NCI-H82 (cell line): ENCODE data around the gene BARD1.
"Not testable (repeated sequence)": the region's sequence is repeated elsewhere in the genome, so short reads cannot be mapped to it uniquely, and the experiment has no call there.

ENCODE experiments used
- DNase-seq: peaks from one replicate; lab custom pipeline; 2025; lab: John Stamatoyannopoulos, UW

BARD1 gene

GRCh38 chr2:214808981-214809750 lies at the start of gene BARD1:
TSS of gene BARD1 (minus strand) at chr2:214809683. CDS start at chr2:214809569, 114 bp downstream.
- peak; percentile 73 for DNase-seq

GRCh38 chr2:214856137-214856536 lies 46.7 kb upstream of the BARD1 start:
- no peak for DNase-seq

- DNase-seq = no peak
These were observed 44.4 kb upstream of the BARD1 start for GRCh38 chr2:214853906-214854305.

- no peak for DNase-seq
These were observed 34.3 kb upstream of the BARD1 start for GRCh38 chr2:214843823-214844222.

- no peak for DNase-seq
These were observed 30.0 kb upstream of the BARD1 start for GRCh38 chr2:214839464-214839863.

GRCh38 chr2:214837466-214837865 lies 28.0 kb upstream of the BARD1 start:
- DNase-seq = no peak

GRCh38 chr2:214836568-214836967 lies 27.1 kb upstream of the BARD1 start:
- no peak for DNase-seq

GRCh38 chr2:214830794-214831346 lies 21.4 kb upstream of the BARD1 start:
- DNase-seq = peak; percentile 40

GRCh38 chr2:214816008-214816533 lies 6.6 kb upstream of the BARD1 start:
- peak; percentile 16 for DNase-seq

- DNase-seq = peak; percentile 56
These were observed 1.2 kb upstream of the BARD1 start for GRCh38 chr2:214810671-214811070.

- DNase-seq = peak; percentile 99
These were observed 475 bp upstream of the BARD1 start for GRCh38 chr2:214809751-214810564.

GRCh38 chr2:214807653-214808052 lies 1.8 kb downstream of the BARD1 start:
- DNase-seq = peak; percentile 29

- no peak for DNase-seq
These were observed 7.6 kb downstream of the BARD1 start for GRCh38 chr2:214801768-214802397.

- DNase-seq = no peak
These were observed 8.4 kb downstream of the BARD1 start for GRCh38 chr2:214801068-214801467.

GRCh38 chr2:214800180-214800579 lies 9.3 kb downstream of the BARD1 start:
- no peak for DNase-seq

- DNase-seq = no peak
These were observed 12.6 kb downstream of the BARD1 start for GRCh38 chr2:214796911-214797310.

- not testable (repeated sequence) for DNase-seq
These were observed 26.3 kb downstream of the BARD1 start for GRCh38 chr2:214783181-214783580.

GRCh38 chr2:214782671-214783070 lies 26.8 kb downstream of the BARD1 start:
- DNase-seq = no peak

GRCh38 chr2:214781226-214781625 lies 28.3 kb downstream of the BARD1 start:
- no peak for DNase-seq

- DNase-seq = no peak
These were observed 33.5 kb downstream of the BARD1 start for GRCh38 chr2:214775971-214776370.

GRCh38 chr2:214774108-214774507 lies 35.4 kb downstream of the BARD1 start:
- DNase-seq = no peak

GRCh38 chr2:214772443-214773015 lies 37.0 kb downstream of the BARD1 start:
- DNase-seq = no peak
